OCI-LY1 (cell line): ENCODE data around the gene UBA52.

ENCODE experiments used
- H2AFZ ChIP-seq: fragments of 200-600 bp; sonication (generic), shearing (Covaris generic); 2 replicates; pipeline ENCODE4 v1.6.0; 2014; ENCODE audit warnings: antibody characterized with exemption, mild to moderate bottlenecking, low read length
- H3F3A ChIP-seq: fragments of 200-600 bp; sonication (generic), shearing (Covaris generic); 2 replicates; pipeline ENCODE4 v1.6.0; 2014; ENCODE audit warnings: mild to moderate bottlenecking, antibody characterized with exemption, low read length, moderate library complexity; ENCODE audit not compliant: insufficient read depth
- H3K27ac ChIP-seq: fragments of 200-600 bp; sonication (generic); 2 replicates; pipeline ENCODE4 v1.5.1; 2014; ENCODE audit warnings: low read length, mixed run types, mild to moderate bottlenecking, low read depth; ENCODE audit not compliant: poor library complexity, severe bottlenecking
- H3K27me3 ChIP-seq: fragments of 200-600 bp; sonication (generic); 2 replicates; pipeline ENCODE4 v1.6.0; 2014; ENCODE audit warnings: antibody characterized with exemption, mild to moderate bottlenecking, low read length, moderate library complexity; ENCODE audit not compliant: insufficient read depth
- H3K36me3 ChIP-seq: fragments of 200-600 bp; sonication (generic); 2 replicates; pipeline ENCODE4 v1.6.1; 2014; ENCODE audit warnings: mild to moderate bottlenecking, antibody characterized with exemption, low read length, moderate library complexity, mixed read lengths; ENCODE audit not compliant: insufficient read depth
- H3K4me1 ChIP-seq: fragments of 200-600 bp; sonication (generic); 2 replicates; pipeline ENCODE4 v1.5.1; 2014; ENCODE audit warnings: mild to moderate bottlenecking, low read length, moderate library complexity; ENCODE audit not compliant: insufficient read depth, severe bottlenecking
- H3K4me2 ChIP-seq: fragments of 200-600 bp; sonication (generic), shearing (Covaris generic); 2 replicates; pipeline ENCODE4 v1.6.1; 2014; ENCODE audit warnings: low read length
- H3K4me3 ChIP-seq: fragments of 200-600 bp; sonication (generic); 2 replicates; pipeline ENCODE4 v1.5.1; 2014; ENCODE audit warnings: low read length, low read depth, mild to moderate bottlenecking, mixed read lengths; ENCODE audit not compliant: poor library complexity, severe bottlenecking
- H3K79me2 ChIP-seq: fragments of 200-600 bp; shearing (Covaris generic); 2 replicates; pipeline ENCODE4 v1.6.1; 2016; ENCODE audit warnings: mixed run types, low read length, mixed read lengths; ENCODE audit not compliant: insufficient read depth
- H3K9ac ChIP-seq: fragments of 200-600 bp; sonication (generic), shearing (Covaris generic); 2 replicates; pipeline ENCODE4 v1.6.1; 2014; ENCODE audit warnings: mild to moderate bottlenecking, low read length, mixed read lengths
- H3K9me2 ChIP-seq: fragments of 200-600 bp; sonication (generic), shearing (Covaris generic); 2 replicates; pipeline ENCODE4 v1.6.1; 2014; ENCODE audit warnings: low read depth, mild to moderate bottlenecking, low read length, mixed read lengths
- H3K9me3 ChIP-seq: fragments of 200-600 bp; shearing (Covaris generic); 2 replicates; pipeline ENCODE4 v1.6.1; 2014; ENCODE audit warnings: low read length, mixed read lengths
- H4K20me1 ChIP-seq: fragments of 200-600 bp; sonication (generic), shearing (Covaris generic); 2 replicates; pipeline ENCODE4 v1.6.0; 2016; ENCODE audit warnings: mild to moderate bottlenecking, low read length; ENCODE audit not compliant: insufficient read depth
- CTCF ChIP-seq: fragments of 200-600 bp; sonication (generic), shearing (Covaris generic); IDR thresholded peaks from 2 replicates; pipeline ENCODE4 v1.5.1; 2017; ENCODE audit warnings: mild to moderate bottlenecking, antibody characterized with exemption, low read length, moderate library complexity, mixed read lengths
- EZH2 ChIP-seq: fragments of 200-600 bp; sonication (generic), shearing (Covaris generic); IDR thresholded peaks from 2 replicates; pipeline ENCODE4 v1.8.0; 2017; ENCODE audit warnings: borderline replicate concordance, mixed run types, mild to moderate bottlenecking, antibody characterized with exemption, low read length, moderate library complexity, mixed read lengths

Gene UBA52

GRCh38 chr19:18551631-18552030 lies 20.0 kb upstream of the UBA52 start:
- H3K4me3 ChIP-seq: no peak overlapping the region
- peaks cover 14% of the 10 kb centered on the region for H3K4me1 ChIP-seq
- no peak overlapping the region for H3K4me2 ChIP-seq
- H3K27ac ChIP-seq: no peak overlapping the region
- H3K9ac ChIP-seq: no peak overlapping the region
- H3K9me2 ChIP-seq: no peaks in the 10 kb centered on the region
- no peaks in the 10 kb centered on the region for H3K79me2 ChIP-seq
- no peaks in the 10 kb centered on the region for H4K20me1 ChIP-seq
- no peaks in the 10 kb centered on the region; the same call in 1 of the 2 replicates for H3K36me3 ChIP-seq
- TF ChIP-seq EZH2 (no peak), CTCF (no peak)
- H2AFZ ChIP-seq: no peak overlapping the region
- H3K27me3 ChIP-seq: no peaks in the 10 kb centered on the region
- no peaks in the 10 kb centered on the region for H3K9me3 ChIP-seq
- H3F3A ChIP-seq: no peaks in the 10 kb centered on the region

DNA sequence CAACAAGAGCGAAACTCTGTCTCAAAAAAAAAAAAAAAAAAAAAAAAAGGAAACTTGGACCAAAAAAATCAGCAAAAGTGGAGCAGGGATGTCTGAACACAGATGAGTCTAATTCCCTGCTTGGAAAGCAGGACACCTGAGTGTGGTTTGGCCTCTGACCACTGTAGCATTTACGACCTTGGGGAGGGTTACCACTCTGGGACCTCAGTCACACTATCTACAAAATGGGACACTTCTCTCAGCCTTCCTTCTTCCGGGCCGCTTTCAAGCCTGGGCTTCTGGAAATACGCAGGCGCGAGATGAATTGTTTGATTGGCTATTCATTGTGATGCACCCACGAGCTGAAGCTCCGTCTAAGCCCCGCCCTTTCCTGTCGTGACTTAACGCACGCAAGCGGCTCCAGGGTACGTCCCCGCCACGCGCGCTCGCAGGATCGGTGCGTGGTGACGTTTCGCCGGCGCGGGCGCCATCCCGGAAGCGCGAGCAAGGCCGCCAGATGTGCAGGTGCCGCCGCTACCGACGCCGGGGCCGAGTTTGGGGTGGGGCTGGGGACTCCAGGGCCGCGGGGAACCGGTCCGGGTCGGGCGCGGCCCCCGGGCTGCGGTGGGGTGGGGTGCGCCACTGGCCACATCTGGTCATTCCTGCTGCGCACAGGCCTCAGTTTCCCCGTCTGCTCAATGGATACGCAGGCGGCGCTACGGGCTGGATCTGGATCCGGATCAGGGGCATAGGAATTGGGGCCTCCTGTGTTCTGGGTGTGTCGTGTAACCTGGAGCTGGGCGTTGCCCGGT lies 14.1 kb upstream of the UBA52 start, which contains the start of gene KXD1:
KXD1 (plus strand) TSS at position 460 of the 791 bp plus-strand sequence. CDS start 4,187 bp downstream, outside the sequence.
- Histone ChIP-seq H3F3A (no peaks in the 10 kb centered on the region), H3K9me3 (no peaks in the 10 kb centered on the region), H2AFZ (no peak within 1 kb of the TSS), H3K4me1 (peaks cover 36% of the 10 kb centered on the region), H4K20me1 (no peaks in the 10 kb centered on the region), H3K9me2 (no peaks in the 10 kb centered on the region), H3K27ac (peak within 1 kb of the TSS; percentile 73), H3K4me3 (peak within 1 kb of the TSS; percentile 82), H3K79me2 (peaks cover 13% of the 10 kb centered on the region), H3K9ac (peak within 1 kb of the TSS; percentile 91), H3K4me2 (peak within 1 kb of the TSS; percentile 97), H3K36me3 (peaks cover 11% of the 10 kb centered on the region), H3K27me3 (no peaks in the 10 kb centered on the region)
- TF ChIP-seq EZH2 (no peak), CTCF (no peak)

- H3K36me3 ChIP-seq: peaks cover 17% of the 10 kb centered on the region
- H3K4me1 ChIP-seq: peaks cover 35% of the 10 kb centered on the region
- no peaks in the 10 kb centered on the region for H3F3A ChIP-seq
- TF ChIP-seq EZH2 (no peak), CTCF (no peak)
- peak overlapping the region; percentile 82 for H3K4me3 ChIP-seq
- H3K27me3 ChIP-seq: no peaks in the 10 kb centered on the region
- H3K9me3 ChIP-seq: no peaks in the 10 kb centered on the region
- H4K20me1 ChIP-seq: no peaks in the 10 kb centered on the region
- H3K27ac ChIP-seq: peak overlapping the region; percentile 55
- peaks cover 13% of the 10 kb centered on the region for H3K79me2 ChIP-seq
- H3K4me2 ChIP-seq: peak overlapping the region; percentile 97
- H3K9me2 ChIP-seq: no peaks in the 10 kb centered on the region
- H3K9ac ChIP-seq: peak overlapping the region; percentile 91
- no peak overlapping the region for H2AFZ ChIP-seq
Observed at GRCh38 chr19:18558202-18558555, 13.5 kb upstream of the UBA52 start.
